Osteocyte (in vitro differentiated cells): Measurements from ENCODE around the gene SLC44A2. TPM values are rescaled to one million over a fixed set of nuclear protein-coding genes. Genes with fewer than 3 reads are reported as not detected.

Experiments
- DNase-seq: peaks from one replicate; pipeline ENCODE4 v3.0.0; 2021; ENCODE audit warnings: mixed read lengths; ENCODE audit not compliant: unreplicated experiment; ENCODE audit errors: extremely low spot score
- H3K27ac Mint-ChIP-seq: one replicate; pipeline ENCODE4 v1.8.0; 2021; ENCODE audit warnings: mild to moderate bottlenecking, mixed read lengths; ENCODE audit not compliant: unreplicated experiment
- H3K27me3 Mint-ChIP-seq: one replicate; pipeline ENCODE4 v1.8.0; 2021; ENCODE audit warnings: mixed read lengths; ENCODE audit not compliant: unreplicated experiment
- H3K36me3 Mint-ChIP-seq: one replicate; pipeline ENCODE4 v1.8.0; 2021; ENCODE audit warnings: mixed read lengths; ENCODE audit not compliant: unreplicated experiment
- H3K4me1 Mint-ChIP-seq: one replicate; pipeline ENCODE4 v1.8.0; 2021; ENCODE audit warnings: mixed read lengths; ENCODE audit not compliant: unreplicated experiment
- H3K4me3 Mint-ChIP-seq: one replicate; pipeline ENCODE4 v1.8.0; 2021; ENCODE audit warnings: mild to moderate bottlenecking, moderate library complexity, mixed read lengths; ENCODE audit not compliant: unreplicated experiment
- H3K9me3 Mint-ChIP-seq: one replicate; pipeline ENCODE4 v1.8.0; 2021; ENCODE audit warnings: mixed read lengths; ENCODE audit not compliant: unreplicated experiment
- total RNA-seq: library from RNA; stranded (reverse); gene quantifications from 2 replicates; pipeline ENCODE4 v1.2.1, GENCODE V29; 2021
- TF ChIP-seq, protein P1 (sequence below): fragments of 200-600 bp; sonication (generic); IDR thresholded peaks from 2 replicates; pipeline ENCODE4 v1.5.0; 2021; ENCODE audit warnings: antibody characterized with exemption, mild to moderate bottlenecking, moderate library complexity

The SLC44A2 gene
- total RNA-seq, 1 donor from 2014 or later: 225 TPM

GRCh38 chr19:10641248-10641647 lies 15.9 kb downstream of the SLC44A2 start:
- no peak overlapping the region for H3K4me3 Mint-ChIP-seq
- H3K27me3 Mint-ChIP-seq: no peaks in the 10 kb centered on the region
- DNase-seq: no peak
- H3K4me1 Mint-ChIP-seq: peaks cover 19% of the 10 kb centered on the region
- H3K9me3 Mint-ChIP-seq: no peaks in the 10 kb centered on the region
- H3K36me3 Mint-ChIP-seq: peaks cover 28% of the 10 kb centered on the region
- TF ChIP-seq, protein P1, sequence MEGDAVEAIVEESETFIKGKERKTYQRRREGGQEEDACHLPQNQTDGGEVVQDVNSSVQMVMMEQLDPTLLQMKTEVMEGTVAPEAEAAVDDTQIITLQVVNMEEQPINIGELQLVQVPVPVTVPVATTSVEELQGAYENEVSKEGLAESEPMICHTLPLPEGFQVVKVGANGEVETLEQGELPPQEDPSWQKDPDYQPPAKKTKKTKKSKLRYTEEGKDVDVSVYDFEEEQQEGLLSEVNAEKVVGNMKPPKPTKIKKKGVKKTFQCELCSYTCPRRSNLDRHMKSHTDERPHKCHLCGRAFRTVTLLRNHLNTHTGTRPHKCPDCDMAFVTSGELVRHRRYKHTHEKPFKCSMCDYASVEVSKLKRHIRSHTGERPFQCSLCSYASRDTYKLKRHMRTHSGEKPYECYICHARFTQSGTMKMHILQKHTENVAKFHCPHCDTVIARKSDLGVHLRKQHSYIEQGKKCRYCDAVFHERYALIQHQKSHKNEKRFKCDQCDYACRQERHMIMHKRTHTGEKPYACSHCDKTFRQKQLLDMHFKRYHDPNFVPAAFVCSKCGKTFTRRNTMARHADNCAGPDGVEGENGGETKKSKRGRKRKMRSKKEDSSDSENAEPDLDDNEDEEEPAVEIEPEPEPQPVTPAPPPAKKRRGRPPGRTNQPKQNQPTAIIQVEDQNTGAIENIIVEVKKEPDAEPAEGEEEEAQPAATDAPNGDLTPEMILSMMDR: no peak
- H3K27ac Mint-ChIP-seq: no peak overlapping the region

DNA sequence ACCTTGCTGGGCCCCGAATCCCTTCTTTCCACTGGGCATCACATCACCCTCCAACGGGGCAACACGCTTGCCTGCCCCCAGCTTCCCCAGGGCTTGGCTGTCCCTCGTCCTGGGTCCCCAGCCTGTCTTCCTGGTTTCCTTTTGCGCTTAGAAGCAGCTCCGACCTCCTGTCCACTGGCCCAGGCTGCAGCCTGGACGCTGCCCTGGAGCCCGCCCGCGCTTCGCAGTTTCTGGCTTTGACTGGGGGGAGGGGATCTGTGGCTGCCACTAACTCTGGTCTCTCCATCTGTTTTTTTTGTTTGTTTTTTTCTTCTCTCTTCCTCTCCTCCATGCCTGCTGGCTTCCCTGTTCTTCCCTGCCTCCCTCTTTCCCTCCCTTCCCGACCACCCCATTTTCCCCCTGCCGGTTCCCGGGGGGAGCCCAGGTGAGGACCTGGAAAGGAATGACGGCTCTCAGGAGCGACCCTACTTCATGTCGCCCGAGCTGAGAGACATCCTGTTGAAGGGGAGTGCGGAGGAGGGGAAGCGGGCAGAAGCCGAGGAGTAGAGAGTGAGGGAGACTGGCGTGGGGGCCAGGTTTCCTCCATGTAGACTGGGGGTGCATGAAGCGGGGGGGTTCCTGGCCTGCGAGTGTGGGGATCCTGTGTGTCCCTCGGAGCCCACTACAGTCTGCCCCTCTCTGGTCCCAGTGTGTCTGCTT lies 17.3 kb downstream of the SLC44A2 start:
- TF ChIP-seq, protein P1: no peak
- H3K36me3 Mint-ChIP-seq: peaks cover 19% of the 10 kb centered on the region
- DNase-seq: no peak
- no peak overlapping the region for H3K4me3 Mint-ChIP-seq
- H3K27me3 Mint-ChIP-seq: no peaks in the 10 kb centered on the region
- H3K9me3 Mint-ChIP-seq: no peaks in the 10 kb centered on the region
- peaks cover 19% of the 10 kb centered on the region for H3K4me1 Mint-ChIP-seq
- H3K27ac Mint-ChIP-seq: peak overlapping the region; percentile 18

GRCh38 chr19:10643172-10643967 lies 18.0 kb downstream of the SLC44A2 start:
- H3K9me3 Mint-ChIP-seq: no peaks in the 10 kb centered on the region
- no peaks in the 10 kb centered on the region for H3K27me3 Mint-ChIP-seq
- peak overlapping the region; percentile 82 for H3K27ac Mint-ChIP-seq
- no peak overlapping the region for H3K4me3 Mint-ChIP-seq
- TF ChIP-seq, protein P1: no peak
- peaks cover 13% of the 10 kb centered on the region for H3K36me3 Mint-ChIP-seq
- DNase-seq: no peak
- H3K4me1 Mint-ChIP-seq: peaks cover 19% of the 10 kb centered on the region

- TF ChIP-seq, protein P1: no peak
- peaks cover 19% of the 10 kb centered on the region for H3K4me1 Mint-ChIP-seq
- H3K27me3 Mint-ChIP-seq: no peaks in the 10 kb centered on the region
- no peak overlapping the region for H3K4me3 Mint-ChIP-seq
- peaks cover 13% of the 10 kb centered on the region for H3K36me3 Mint-ChIP-seq
- H3K27ac Mint-ChIP-seq: peak overlapping the region; percentile 82
- no peaks in the 10 kb centered on the region for H3K9me3 Mint-ChIP-seq
- DNase-seq: no peak
Observed at GRCh38 chr19:10643968-10644259, 18.6 kb downstream of the SLC44A2 start.

GRCh38 chr19:10644260-10645007 lies 19.1 kb downstream of the SLC44A2 start:
- peaks cover 19% of the 10 kb centered on the region for H3K4me1 Mint-ChIP-seq
- peak; percentile 95 for DNase-seq
- no peak overlapping the region for H3K4me3 Mint-ChIP-seq
- H3K27me3 Mint-ChIP-seq: no peaks in the 10 kb centered on the region
- TF ChIP-seq, protein P1: peak; percentile 89
- H3K36me3 Mint-ChIP-seq: peaks cover 9% of the 10 kb centered on the region
- H3K27ac Mint-ChIP-seq: peak overlapping the region; percentile 82
- no peaks in the 10 kb centered on the region for H3K9me3 Mint-ChIP-seq
